ENCODE measurements around the gene PTGES.
"Not testable (repeated sequence)": the region's sequence is repeated elsewhere in the genome, so short reads cannot be mapped to it uniquely, and the experiment has no call there.

PTGES gene

DNA sequence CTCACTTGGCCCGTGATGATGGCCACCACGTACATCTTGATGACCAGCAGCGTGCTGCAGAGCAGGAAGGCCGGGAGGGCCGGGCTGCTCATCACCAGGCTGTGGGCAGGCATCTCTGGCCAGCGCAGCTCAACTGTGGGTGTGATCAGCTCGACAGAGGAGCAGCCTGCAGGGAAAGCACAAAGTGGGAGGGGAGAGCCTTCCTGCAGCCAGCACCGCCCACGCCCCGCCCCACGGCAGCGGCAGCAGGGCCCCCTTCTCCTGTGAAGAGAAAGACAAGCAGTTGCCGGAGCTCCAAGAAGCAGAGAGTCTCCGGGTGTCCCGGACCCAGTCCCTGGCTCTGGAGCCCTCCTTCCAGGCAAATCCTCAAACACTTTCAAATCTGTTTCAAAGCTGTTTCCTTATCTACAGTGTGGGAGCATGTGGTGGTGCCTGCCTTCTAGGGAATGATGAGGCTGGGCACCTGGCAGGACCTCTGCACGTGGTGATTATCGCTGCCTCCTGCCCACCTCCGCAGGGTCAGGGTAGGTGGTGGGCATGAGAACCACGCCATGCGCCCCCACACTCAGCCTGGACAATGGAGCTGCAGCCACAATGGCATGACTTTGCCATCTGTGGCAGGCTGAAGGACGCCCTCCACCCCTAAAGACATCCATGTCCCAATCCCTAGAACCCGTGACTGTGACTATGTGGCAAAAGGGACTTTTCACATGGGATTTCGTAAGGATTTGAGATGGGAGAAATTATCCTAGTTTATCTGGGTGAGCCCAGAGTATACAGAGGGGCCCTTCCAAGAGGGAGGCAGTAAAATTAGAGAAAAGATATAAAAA lies at the start of gene PTGES:
Gene PTGES, minus strand, starts transcription at position 143 of the 830 bp plus-strand sequence. Its CDS starts 30 bp downstream, at position 113.
- DNase-seq = peak; percentile 43

GRCh38 chr9:129801504-129801903 lies 48.7 kb upstream of the PTGES start:
- no peak for DNase-seq

GRCh38 chr9:129798973-129799372 lies 46.1 kb upstream of the PTGES start:
- no peak for DNase-seq

GRCh38 chr9:129796029-129796428 lies 43.2 kb upstream of the PTGES start:
- DNase-seq = not testable (repeated sequence)

- DNase-seq = no peak
These were observed 41.7 kb upstream of the PTGES start for GRCh38 chr9:129794549-129794948.

DNA sequence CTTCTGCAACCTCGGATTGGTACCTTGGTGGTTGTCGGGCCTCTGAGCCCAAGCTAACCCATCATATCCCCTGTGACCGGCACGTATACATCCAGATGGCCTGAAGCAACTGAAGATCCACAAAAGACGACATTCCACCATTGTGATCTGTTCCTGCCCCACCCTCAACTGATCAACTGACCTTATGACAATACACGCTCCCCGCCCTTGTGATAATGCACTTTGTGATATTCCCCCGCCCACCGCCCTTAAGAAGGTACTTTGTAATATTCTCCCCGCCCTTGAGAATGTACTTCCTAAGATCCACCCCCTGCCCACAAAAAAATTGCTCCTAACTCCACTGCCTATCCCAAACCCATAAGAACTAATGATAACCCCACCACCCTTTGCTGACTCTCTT lies 33.6 kb upstream of the PTGES start:
- DNase-seq = no peak

- no peak for DNase-seq
These were observed 33.0 kb upstream of the PTGES start for GRCh38 chr9:129785866-129786265.

GRCh38 chr9:129784970-129785369 lies 32.1 kb upstream of the PTGES start:
- not testable (repeated sequence) for DNase-seq

GRCh38 chr9:129783516-129784361 lies 30.9 kb upstream of the PTGES start:
- peak; percentile 86 for DNase-seq

DNA sequence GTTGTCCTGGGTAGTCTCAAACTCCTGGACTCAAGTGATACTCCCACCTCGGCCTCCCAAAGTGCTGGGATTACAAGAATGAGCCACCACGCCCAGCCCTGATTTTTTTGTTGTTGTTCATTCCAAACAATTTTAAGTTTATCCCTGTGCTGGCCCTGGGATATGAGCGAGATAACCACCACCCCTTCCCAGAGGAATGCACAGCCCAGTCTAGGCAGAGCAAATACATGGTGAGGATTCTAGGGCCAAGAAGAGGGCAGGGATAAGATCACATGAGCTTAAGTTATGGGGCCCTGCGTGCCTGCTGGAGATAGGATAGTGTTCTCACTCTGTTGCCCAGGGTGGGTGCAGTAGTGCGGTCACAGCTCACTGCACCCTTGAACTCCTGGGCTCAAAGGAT lies 29.1 kb upstream of the PTGES start:
- no peak for DNase-seq

GRCh38 chr9:129781131-129781530 lies 28.3 kb upstream of the PTGES start:
- DNase-seq = no peak

DNA sequence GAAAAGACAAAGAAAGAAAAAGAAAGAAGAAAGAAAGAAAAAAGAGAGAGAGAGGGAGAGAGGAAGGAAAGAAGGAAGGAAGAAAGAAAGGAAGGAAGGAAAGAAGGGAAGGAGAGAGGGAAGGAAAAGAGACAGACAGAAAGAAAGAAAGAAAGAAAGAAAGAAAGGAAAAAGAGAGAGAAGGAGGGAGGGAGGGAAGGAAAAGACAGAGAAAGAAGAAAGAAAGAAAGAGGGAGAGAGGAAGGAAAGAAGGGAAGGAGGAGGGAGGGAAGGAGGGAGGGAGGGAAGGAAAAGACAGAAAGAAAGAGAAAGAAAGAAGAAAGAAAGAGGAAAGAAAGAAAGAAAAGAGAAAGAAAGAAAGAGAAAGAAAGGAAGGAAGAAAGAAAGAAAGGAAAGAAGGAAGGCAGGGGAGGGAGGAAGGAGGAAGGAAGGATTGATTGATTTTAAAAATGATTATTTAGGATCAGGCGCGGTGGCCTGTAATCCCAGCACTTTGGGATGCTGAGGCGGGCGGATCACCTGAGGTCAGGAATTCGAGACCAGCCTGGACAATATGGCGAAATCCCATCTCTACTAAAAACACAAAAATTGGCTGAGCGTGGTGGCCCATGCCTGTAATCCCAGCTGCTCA lies 26.8 kb upstream of the PTGES start:
- no peak for DNase-seq

DNA sequence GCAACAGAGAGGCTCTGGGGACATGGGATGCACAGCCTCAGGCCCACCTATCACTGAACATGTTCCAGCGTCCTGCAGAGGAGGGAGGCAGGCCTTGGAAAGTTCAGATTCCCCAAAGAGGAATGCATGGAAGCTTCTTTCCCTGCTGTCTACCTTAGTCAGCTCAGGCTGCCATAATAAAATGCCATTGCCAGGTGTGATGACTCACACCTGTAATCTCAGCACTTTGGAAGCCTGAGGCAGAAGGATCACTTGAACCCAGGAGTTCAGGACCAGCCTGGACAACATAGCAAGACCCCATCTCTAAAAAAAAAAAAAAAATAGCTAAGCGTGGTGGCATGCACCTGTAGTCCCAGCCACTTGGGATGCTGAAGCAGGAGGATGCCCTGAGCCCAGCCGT lies 25.6 kb upstream of the PTGES start:
- no peak for DNase-seq

- no peak for DNase-seq
These were observed 24.9 kb upstream of the PTGES start for GRCh38 chr9:129777769-129778130.

- peak; percentile 52 for DNase-seq
These were observed 24.3 kb upstream of the PTGES start for GRCh38 chr9:129776938-129777768.

DNA sequence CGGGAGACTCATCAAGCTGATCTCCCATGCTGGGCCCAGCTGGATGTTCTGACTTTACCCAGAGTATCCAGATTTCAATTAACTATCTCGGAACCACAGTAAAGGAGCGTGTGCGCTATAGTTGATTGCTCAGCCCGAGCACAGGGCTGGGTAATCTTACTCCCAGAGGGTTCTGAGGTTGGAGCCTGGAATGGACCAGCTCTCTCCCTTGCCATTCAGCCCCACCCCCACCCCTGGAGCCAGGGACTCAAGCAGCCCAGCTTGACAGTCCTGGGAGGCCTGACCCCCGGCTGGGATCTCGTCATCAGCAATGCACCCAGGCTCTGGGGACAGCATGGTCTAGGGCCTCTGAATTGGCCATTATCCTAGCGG lies 23.7 kb upstream of the PTGES start:
- no peak for DNase-seq

GRCh38 chr9:129776096-129776495 lies 23.3 kb upstream of the PTGES start:
- DNase-seq = not testable (repeated sequence)

DNA sequence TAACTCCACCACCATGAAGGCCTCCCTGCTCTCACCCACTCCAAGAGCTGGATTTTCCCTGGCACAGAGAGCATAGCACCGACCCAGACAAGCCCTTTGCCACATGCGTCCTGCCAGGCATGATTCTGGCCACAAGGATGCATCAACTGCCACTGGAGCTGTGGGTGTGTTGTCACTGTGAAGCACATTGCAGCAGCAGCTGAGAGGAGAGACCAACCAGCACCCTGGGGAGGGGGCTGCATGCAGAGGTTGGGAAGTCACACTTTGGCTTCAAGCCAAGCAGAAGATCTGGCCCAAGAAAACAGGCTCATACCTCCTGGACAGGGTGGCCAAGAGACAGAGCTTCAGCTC lies 22.6 kb upstream of the PTGES start:
- DNase-seq = no peak

- DNase-seq = no peak
These were observed 22.1 kb upstream of the PTGES start for GRCh38 chr9:129774791-129775447.

DNA sequence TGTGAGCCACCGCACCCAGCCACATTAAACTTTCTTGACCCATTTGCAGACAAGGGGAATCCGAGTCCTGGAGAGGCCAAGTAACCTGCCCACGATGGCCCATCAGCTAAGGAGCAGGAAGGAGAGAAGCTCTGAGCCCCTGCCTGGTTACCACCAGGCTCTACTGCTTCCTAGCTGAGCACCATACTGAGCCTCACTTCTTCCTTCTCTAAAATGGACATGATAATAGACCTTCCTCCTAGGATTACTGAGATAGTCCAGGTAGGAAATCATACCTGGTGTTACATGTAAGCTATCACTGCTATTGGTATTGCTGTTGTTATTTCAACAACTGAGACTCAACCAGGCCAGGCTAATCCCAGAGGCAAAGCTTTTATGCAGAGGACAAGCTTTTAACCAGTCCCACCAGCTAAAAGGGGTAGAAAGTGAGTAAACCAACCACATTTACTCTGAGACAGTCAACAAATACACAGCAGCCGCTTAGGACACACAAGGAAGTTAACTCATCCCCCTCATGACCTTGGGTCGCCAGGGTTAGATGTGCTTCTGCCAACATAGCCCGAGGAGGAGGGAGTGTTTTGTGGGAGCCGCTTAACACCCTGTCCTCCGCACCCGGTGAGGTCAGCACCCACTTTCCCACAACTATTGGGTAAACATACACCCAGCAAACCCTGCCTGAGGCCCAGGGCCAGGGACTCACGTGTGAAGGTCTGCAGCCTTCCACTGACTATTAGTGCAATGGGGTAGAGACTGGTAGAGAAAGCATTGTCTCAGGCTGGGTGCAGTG lies 20.6 kb upstream of the PTGES start:
- DNase-seq = peak; percentile 23

GRCh38 chr9:129770741-129771140 lies 17.9 kb upstream of the PTGES start:
- no peak for DNase-seq
